H1 (cell line): ENCODE data around the gene KCNMA1. TPM values are rescaled to one million over a fixed set of nuclear protein-coding genes. Genes with fewer than 3 reads are reported as not detected.

Experiments
- EZH2 ChIP-seq: fragments of 200-600 bp; sonication (generic); IDR thresholded peaks from 2 replicates; pipeline ENCODE4 v1.7.1; 2012; ENCODE audit warnings: low read depth, mild to moderate bottlenecking, moderate library complexity, low read length, inconsistent platforms; ENCODE audit not compliant: severe bottlenecking
- GTF2F1 ChIP-seq: IDR thresholded peaks from 2 replicates; pipeline ENCODE4 v1.6.1; 2012; ENCODE audit warnings: low read depth, low read length, improper control_type of control experiment, borderline replicate concordance
- MAX ChIP-seq: IDR thresholded peaks from 2 replicates; pipeline ENCODE4 v1.6.1; 2012; ENCODE audit warnings: inconsistent platforms
- NRF1 ChIP-seq: IDR thresholded peaks from 2 replicates; pipeline ENCODE4 v1.6.1; 2011; ENCODE audit warnings: mild to moderate bottlenecking, low read depth, low read length, improper control_type of control experiment
- POLR2AphosphoS5 ChIP-seq: IDR thresholded peaks from 2 replicates; pipeline ENCODE4 v1.6.1; 2011; ENCODE audit warnings: low read depth, low read length
- TAF7 ChIP-seq: optimal IDR thresholded peaks from 2 replicates; pipeline ENCODE3; 2011; ENCODE audit warnings: low read depth, mild to moderate bottlenecking, inconsistent platforms, low read length, moderate library complexity, borderline replicate concordance
- TBP ChIP-seq: IDR thresholded peaks from 2 replicates; pipeline ENCODE4 v1.6.1; 2011; ENCODE audit warnings: low read depth, low read length, improper control_type of control experiment
- polyA plus RNA-seq, 7 experiments: library from polyadenylated mRNA; depleted of rRNA in 3 of 7; stranded (reverse) in 5 of 7; unstranded in 2 of 7; fragments of >200 nt in 5 of 7; fragments of 200-250 nt in 2 of 7; gene quantifications; 1 replicate in 5 of 7; 2 replicates in 1 of 7; 4 replicates in 1 of 7; pipeline versions ENCODE4 v1.2.1 to v1.2.3, GENCODE V29; 2011 to 2013; ENCODE audit warnings: missing spikeins in 2 of 7, mixed read lengths in 2 of 7
- total RNA-seq: library from RNA; stranded (reverse); fragmentation: NEBNext Ultra II Directional; extraction: Animal tissue kit (Norgen Biotek cat#: 25700); gene quantifications from 2 replicates; pipeline ENCODE4 v1.2.1, GENCODE V29; 2021

The KCNMA1 gene
- total and polyA plus RNA-seq, 2 of the 8 experiments (the other 6 are each of a cell fraction or from before 2014, with no cell fraction given) = 10.2 to 11.1 TPM

GRCh38 chr10:77309509-77309908, 328.1 kb downstream of the KCNMA1 start (continued):
- no peak for TF ChIP-seq TAF7
- no peak for TF ChIP-seq EZH2
- TF ChIP-seq NRF1 = no peak
- no peak for TF ChIP-seq MAX
- no peak for TF ChIP-seq GTF2F1
- no peak for TF ChIP-seq TBP
- TF ChIP-seq POLR2AphosphoS5 = no peak
